ENCODE measurements around the gene VCL.

DNA sequence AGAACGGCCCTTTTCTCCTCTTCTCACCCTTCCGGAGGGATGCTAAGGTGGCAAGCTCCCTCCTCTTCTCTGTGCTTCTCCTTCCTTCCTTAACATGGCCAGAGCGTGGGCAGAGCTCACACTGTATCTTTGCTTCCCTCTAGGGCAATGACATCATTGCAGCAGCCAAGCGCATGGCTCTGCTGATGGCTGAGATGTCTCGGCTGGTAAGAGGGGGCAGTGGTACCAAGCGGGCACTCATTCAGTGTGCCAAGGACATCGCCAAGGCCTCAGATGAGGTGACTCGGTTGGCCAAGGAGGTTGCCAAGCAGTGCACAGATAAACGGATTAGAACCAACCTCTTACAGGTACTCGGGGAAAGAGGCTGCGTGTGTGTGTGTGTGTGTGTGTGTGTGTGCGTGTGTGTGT, 116.1 kb downstream of the VCL start:
- TF ChIP-seq, protein P1, sequence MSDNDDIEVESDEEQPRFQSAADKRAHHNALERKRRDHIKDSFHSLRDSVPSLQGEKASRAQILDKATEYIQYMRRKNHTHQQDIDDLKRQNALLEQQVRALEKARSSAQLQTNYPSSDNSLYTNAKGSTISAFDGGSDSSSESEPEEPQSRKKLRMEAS (IDR thresholded peaks at IDR 0.05) = no peak
- no peak for TF ChIP-seq JUND (IDR thresholded peaks at IDR 0.05)
- TF ChIP-seq, protein P2, sequence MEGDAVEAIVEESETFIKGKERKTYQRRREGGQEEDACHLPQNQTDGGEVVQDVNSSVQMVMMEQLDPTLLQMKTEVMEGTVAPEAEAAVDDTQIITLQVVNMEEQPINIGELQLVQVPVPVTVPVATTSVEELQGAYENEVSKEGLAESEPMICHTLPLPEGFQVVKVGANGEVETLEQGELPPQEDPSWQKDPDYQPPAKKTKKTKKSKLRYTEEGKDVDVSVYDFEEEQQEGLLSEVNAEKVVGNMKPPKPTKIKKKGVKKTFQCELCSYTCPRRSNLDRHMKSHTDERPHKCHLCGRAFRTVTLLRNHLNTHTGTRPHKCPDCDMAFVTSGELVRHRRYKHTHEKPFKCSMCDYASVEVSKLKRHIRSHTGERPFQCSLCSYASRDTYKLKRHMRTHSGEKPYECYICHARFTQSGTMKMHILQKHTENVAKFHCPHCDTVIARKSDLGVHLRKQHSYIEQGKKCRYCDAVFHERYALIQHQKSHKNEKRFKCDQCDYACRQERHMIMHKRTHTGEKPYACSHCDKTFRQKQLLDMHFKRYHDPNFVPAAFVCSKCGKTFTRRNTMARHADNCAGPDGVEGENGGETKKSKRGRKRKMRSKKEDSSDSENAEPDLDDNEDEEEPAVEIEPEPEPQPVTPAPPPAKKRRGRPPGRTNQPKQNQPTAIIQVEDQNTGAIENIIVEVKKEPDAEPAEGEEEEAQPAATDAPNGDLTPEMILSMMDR (IDR thresholded peaks at IDR 0.05 in 2 of 3, conservative IDR thresholded peaks at IDR 0.05 in 1 of 3; ENCODE audit: borderline replicate concordance in 1 of 3, insufficient read depth in 1 of 3, low read depth in 2 of 3, low read length in 2 of 3) = no peak
- no peak for TF ChIP-seq SIN3A (IDR thresholded peaks at IDR 0.05; ENCODE audit: low read depth)
- TF ChIP-seq, protein P3, sequence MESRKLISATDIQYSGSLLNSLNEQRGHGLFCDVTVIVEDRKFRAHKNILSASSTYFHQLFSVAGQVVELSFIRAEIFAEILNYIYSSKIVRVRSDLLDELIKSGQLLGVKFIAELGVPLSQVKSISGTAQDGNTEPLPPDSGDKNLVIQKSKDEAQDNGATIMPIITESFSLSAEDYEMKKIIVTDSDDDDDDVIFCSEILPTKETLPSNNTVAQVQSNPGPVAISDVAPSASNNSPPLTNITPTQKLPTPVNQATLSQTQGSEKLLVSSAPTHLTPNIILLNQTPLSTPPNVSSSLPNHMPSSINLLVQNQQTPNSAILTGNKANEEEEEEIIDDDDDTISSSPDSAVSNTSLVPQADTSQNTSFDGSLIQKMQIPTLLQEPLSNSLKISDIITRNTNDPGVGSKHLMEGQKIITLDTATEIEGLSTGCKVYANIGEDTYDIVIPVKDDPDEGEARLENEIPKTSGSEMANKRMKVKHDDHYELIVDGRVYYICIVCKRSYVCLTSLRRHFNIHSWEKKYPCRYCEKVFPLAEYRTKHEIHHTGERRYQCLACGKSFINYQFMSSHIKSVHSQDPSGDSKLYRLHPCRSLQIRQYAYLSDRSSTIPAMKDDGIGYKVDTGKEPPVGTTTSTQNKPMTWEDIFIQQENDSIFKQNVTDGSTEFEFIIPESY (IDR thresholded peaks at IDR 0.05; ENCODE audit: extremely low read depth, insufficient replicate concordance, low read length) = no peak
- TF ChIP-seq, protein P4, sequence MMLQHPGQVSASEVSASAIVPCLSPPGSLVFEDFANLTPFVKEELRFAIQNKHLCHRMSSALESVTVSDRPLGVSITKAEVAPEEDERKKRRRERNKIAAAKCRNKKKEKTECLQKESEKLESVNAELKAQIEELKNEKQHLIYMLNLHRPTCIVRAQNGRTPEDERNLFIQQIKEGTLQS (IDR thresholded peaks at IDR 0.05) = no peak
- no peak for TF ChIP-seq POLR2AphosphoS5 (IDR thresholded peaks at IDR 0.05; ENCODE audit: low read depth, low read length)
- TF ChIP-seq ZNF274 (IDR thresholded peaks at IDR 0.05; ENCODE audit: low read depth, low read length) = no peak
- no peak for TF ChIP-seq EZH2 (IDR thresholded peaks at IDR 0.05)
- no peak for TF ChIP-seq EGR1 (IDR thresholded peaks at IDR 0.05; ENCODE audit: low read depth)
- no peak for TF ChIP-seq POLR2A (IDR thresholded peaks at IDR 0.05; ENCODE audit: borderline replicate concordance, extremely low read depth, insufficient read depth, insufficient read length)
- TF ChIP-seq ZFX (IDR thresholded peaks at IDR 0.05) = no peak

All from HCT116 (cell line).